Nephron (organoid): ENCODE results near the gene SLC6A1.
"Not testable (repeated sequence)": the region's sequence is repeated elsewhere in the genome, so short reads cannot be mapped to it uniquely, and the experiment has no call there.

Experiments
- H3K27ac Mint-ChIP-seq, 3 experiments: 2 replicates each; pipeline ENCODE4 v1.8.0; 2020; ENCODE audit warnings: mixed read lengths in 3 of 3, mild to moderate bottlenecking in 2 of 3, moderate library complexity in 1 of 3
- H3K27me3 Mint-ChIP-seq: 2 replicates; pipeline ENCODE4 v1.8.0; 2021; ENCODE audit warnings: low read depth, mild to moderate bottlenecking, moderate library complexity, mixed read lengths
- H3K36me3 Mint-ChIP-seq: 2 replicates; pipeline ENCODE4 v1.8.0; 2020; ENCODE audit warnings: low read depth, mixed read lengths
- H3K4me1 Mint-ChIP-seq: 2 replicates; pipeline ENCODE4 v1.8.0; 2020; ENCODE audit warnings: mixed read lengths
- H3K4me3 Mint-ChIP-seq, 3 experiments: 2 replicates each; pipeline ENCODE4 v1.8.0; 2020; ENCODE audit warnings: mild to moderate bottlenecking in 3 of 3, mixed read lengths in 3 of 3, moderate library complexity in 2 of 3
- H3K9me3 Mint-ChIP-seq: 2 replicates; pipeline ENCODE4 v1.8.0; 2020; ENCODE audit warnings: mixed read lengths
- CTCF ChIP-seq, 3 experiments: fragments of 200-600 bp; sonication (generic); IDR thresholded peaks; one replicate each; pipeline ENCODE4 v1.5.0; 2021; ENCODE audit warnings: antibody characterized with exemption in 3 of 3; ENCODE audit not compliant: unreplicated experiment in 3 of 3

The SLC6A1 gene

DNA sequence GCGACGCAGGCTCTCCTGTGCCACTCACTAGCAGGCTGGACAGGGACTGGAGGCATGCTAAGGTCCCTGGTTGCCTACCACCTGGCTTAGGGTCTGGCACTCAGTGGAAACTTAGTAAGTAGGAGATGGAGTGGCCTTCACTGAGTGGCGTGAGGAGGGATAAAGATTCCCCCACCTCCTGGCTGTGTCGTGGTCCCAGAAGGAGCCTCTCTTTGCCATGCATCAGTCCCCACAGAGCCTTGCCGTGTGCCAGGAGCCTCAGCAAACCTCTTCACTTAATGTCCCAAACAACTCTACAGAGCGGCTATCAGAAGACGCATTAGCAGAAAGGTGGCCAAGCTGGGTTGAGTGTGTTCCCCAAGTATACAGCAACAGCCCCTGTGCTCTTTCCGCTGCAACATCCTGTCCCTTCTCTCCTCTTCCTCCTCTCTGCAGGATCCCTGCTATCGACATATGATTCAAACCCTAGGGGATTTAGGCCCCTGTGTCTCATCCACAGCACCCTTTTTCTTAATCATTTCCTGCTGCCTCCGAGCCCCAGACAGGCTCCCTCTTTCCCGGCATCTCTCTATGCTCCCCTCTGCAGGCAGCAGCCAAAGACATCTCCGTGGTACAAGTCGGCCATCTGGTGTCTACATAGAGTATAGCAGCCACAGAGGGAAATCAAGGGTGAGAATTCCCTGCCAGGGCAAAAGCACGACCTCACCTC, 66.7 kb downstream of the SLC6A1 start:
- Mint-ChIP-seq H3K9me3 (peaks cover 6% of the 10 kb centered on the region), H3K27ac (no peak overlapping the region), H3K36me3 (no peaks in the 10 kb centered on the region), H3K4me3 (no peak overlapping the region), H3K4me1 (no peaks in the 10 kb centered on the region), H3K27me3 (peaks cover 50% of the 10 kb centered on the region)
- peak; percentile 74 to 84 (median 78) for TF ChIP-seq CTCF (IDR thresholded peaks at IDR 0.05; ENCODE audit: unreplicated experiment in 3 of 3)

- H3K4me3 Mint-ChIP-seq, result no peak overlapping the region
These were observed 67.2 kb downstream of the SLC6A1 start for GRCh38 chr3:11059799-11060115.

DNA sequence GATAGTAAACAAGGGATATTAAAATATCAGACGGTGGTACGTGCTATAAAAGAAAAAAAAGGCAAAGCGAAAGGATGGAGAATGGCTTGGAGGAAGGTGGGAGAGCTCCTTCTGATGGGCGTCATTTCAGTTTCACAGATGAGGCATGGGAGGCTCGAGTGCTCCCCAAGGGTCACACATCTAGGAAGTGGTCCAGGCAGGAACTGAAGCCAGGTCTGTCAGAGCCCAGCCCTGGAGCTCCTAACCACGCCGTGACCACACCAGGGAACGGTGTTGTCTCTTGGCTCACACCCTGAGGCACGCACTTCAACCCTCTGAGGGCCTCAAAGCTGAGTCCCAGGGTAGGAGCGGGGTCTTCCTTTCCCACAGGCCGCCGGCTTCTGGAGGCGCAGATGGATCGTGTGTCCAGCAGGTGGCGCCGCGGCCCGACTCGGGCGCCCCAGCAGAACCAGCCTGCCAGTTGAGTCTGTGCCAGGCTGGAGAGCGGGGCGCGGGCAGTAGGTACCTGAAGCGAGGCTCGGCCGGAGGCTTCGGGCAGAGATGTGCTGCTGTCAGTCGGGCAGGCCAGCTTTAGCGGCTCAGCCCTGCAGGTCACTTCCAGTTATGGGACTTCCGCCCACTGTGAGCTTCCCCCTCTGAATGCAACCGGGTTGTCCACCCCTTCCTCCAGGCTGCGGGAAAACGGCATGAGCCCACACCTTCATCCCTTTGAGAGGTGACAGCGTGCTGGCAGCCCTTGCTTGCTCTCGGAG, 68.1 kb downstream of the SLC6A1 start:
- Mint-ChIP-seq H3K27ac (no peak overlapping the region), H3K36me3 (no peaks in the 10 kb centered on the region)
- peak; percentile 90 to 93 (median 92) for TF ChIP-seq CTCF (IDR thresholded peaks at IDR 0.05; ENCODE audit: unreplicated experiment in 3 of 3)

More at GRCh38 chr3:11059799-11060115, 67.2 kb downstream of the SLC6A1 start:
- Mint-ChIP-seq H3K9me3 (peaks cover 11% of the 10 kb centered on the region), H3K4me1 (no peaks in the 10 kb centered on the region), H3K27me3 (peaks cover 49% of the 10 kb centered on the region), H3K36me3 (no peaks in the 10 kb centered on the region), H3K27ac (no peak overlapping the region)
- peak in 1 of 3 experiments; percentile 6 for TF ChIP-seq CTCF (IDR thresholded peaks at IDR 0.05; ENCODE audit: unreplicated experiment in 3 of 3)

GRCh38 chr3:11061268-11061871, 68.8 kb downstream of the SLC6A1 start:
- not testable (repeated sequence) for H3K36me3 Mint-ChIP-seq, H3K27ac Mint-ChIP-seq, H3K4me1 Mint-ChIP-seq
- peaks cover 16% of the 10 kb centered on the region for H3K9me3 Mint-ChIP-seq
- H3K4me3 Mint-ChIP-seq, result peak overlapping the region; percentile 74 to 80 (median 80)
- H3K27me3 Mint-ChIP-seq, result peaks cover 49% of the 10 kb centered on the region

More for the DNA sequence above, 68.1 kb downstream of the SLC6A1 start:
- H3K9me3 Mint-ChIP-seq, result peaks cover 16% of the 10 kb centered on the region
- H3K4me1 Mint-ChIP-seq, result no peaks in the 10 kb centered on the region
- peak overlapping the region; percentile 76 to 80 (median 80) for H3K4me3 Mint-ChIP-seq
- H3K27me3 Mint-ChIP-seq, result peaks cover 55% of the 10 kb centered on the region

GRCh38 chr3:11062704-11063103, 70.2 kb downstream of the SLC6A1 start:
- Mint-ChIP-seq H3K27me3 (peaks cover 42% of the 10 kb centered on the region), H3K4me1 (no peaks in the 10 kb centered on the region), H3K9me3 (peaks cover 19% of the 10 kb centered on the region), H3K36me3 (no peaks in the 10 kb centered on the region), H3K27ac (no peak overlapping the region), H3K4me3 (no peak overlapping the region)
- TF ChIP-seq CTCF (IDR thresholded peaks at IDR 0.05; ENCODE audit: unreplicated experiment in 3 of 3), result no peak

- H3K4me1 Mint-ChIP-seq, result no peaks in the 10 kb centered on the region
- peaks cover 23% of the 10 kb centered on the region for H3K27me3 Mint-ChIP-seq
- no peak overlapping the region for H3K27ac Mint-ChIP-seq
- no peak overlapping the region for H3K4me3 Mint-ChIP-seq
- H3K36me3 Mint-ChIP-seq, result no peaks in the 10 kb centered on the region
- no peak for TF ChIP-seq CTCF (IDR thresholded peaks at IDR 0.05; ENCODE audit: unreplicated experiment in 3 of 3)
- H3K9me3 Mint-ChIP-seq, result peaks cover 10% of the 10 kb centered on the region
These were observed 78.7 kb downstream of the SLC6A1 start for GRCh38 chr3:11071096-11071755.
